HepG2 (cell line): ENCODE data around the gene GPX5. TPM values are rescaled to one million over a fixed set of nuclear protein-coding genes. Genes with fewer than 3 reads are reported as not detected.
A peak's percentile ranks its signal among the peaks of the same experiment; 100 is the strongest.

Source experiments
- ATAC-seq: fragments of 200-7000 bp; cut with Tn5 transposase; 3 replicates; pipeline ENCODE4 v1.9.1; 2020; ENCODE audit warnings: mild to moderate bottlenecking, moderate library complexity
- BruUV-seq: library from RNA; stranded (reverse); fragments of 400-500 nt; replicated peaks from 2 replicates; lab custom pipeline; 2021; lab: Mats Ljungman, UMichigan
- CTCF ChIA-PET: fragments of 300-600 bp; formaldehyde crosslinking; extraction: SDS; loops from one replicate; lab custom pipeline; 2021; ENCODE audit warnings: low total read pairs, inconsistent platforms, low intra/inter-chr PET ratio; lab: Yijun Ruan, JAX
- POLR2A ChIA-PET: fragments of 350-600 bp; sonication (Branson Sonifier 250); formaldehyde crosslinking; loops from one replicate; lab custom pipeline; 2020; ENCODE audit warnings: antibody characterized with exemption, inconsistent platforms; lab: Yijun Ruan, JAX
- DNase-seq: peaks from one replicate; pipeline ENCODE4 v3.0.0-alpha.2; 2015; ENCODE audit warnings: low spot score
- FAIRE-seq: peaks from 3 replicates; lab custom pipeline; 2011; peaks lifted over from hg19 to GRCh38; lab: Jason Lieb, UNC
- H2AFZ ChIP-seq: one replicate; pipeline ENCODE4 v1.6.1; 2011; ENCODE audit warnings: low read length, inconsistent platforms
- H3K27ac ChIP-seq: fragments of 300-600 bp; 3 replicates; pipeline ENCODE4 v1.8.0; 2011; ENCODE audit warnings: mixed run types, mild to moderate bottlenecking, mixed read lengths, low read length, inconsistent platforms; ENCODE audit not compliant: insufficient read depth; ENCODE audit errors: extremely low read length
- H3K27me3 ChIP-seq, 2 experiments: fragments of 200-600 bp in 1 of 2; 2 replicates in 1 of 2; 3 replicates in 1 of 2; pipeline versions ENCODE4 v1.6.0 to v1.8.0; 2011; ENCODE audit warnings: low read length in 2 of 2, mild to moderate bottlenecking in 2 of 2, moderate library complexity in 2 of 2, inconsistent platforms in 1 of 2; ENCODE audit not compliant: insufficient read depth in 2 of 2, control insufficient read depth in 1 of 2
- H3K36me3 ChIP-seq, 2 experiments: fragments of 200-600 bp in 1 of 2; replicated peaks in 1 of 2; 2 replicates in 1 of 2; 3 replicates in 1 of 2; pipeline versions ENCODE4 v1.5.1 to v1.8.0; 2011; ENCODE audit warnings: low read length in 2 of 2, inconsistent platforms in 1 of 2; ENCODE audit not compliant: insufficient read depth in 2 of 2, control insufficient read depth in 1 of 2
- H3K4me1 ChIP-seq: 2 replicates; pipeline ENCODE4 v1.5.1; 2012; ENCODE audit warnings: low read length, inconsistent platforms; ENCODE audit not compliant: insufficient read depth
- H3K4me2 ChIP-seq: 2 replicates; pipeline ENCODE4 v1.6.0; 2011; ENCODE audit warnings: low read depth, low read length, inconsistent platforms
- H3K4me3 ChIP-seq, 3 experiments: fragments of 200-600 bp in 1 of 3; sonication (generic), shearing (Covaris generic) in 1 of 3; replicated peaks in 1 of 3; 2 replicates each; pipeline ENCODE4 v1.5.1; 2011 to 2016; ENCODE audit warnings: low read length in 3 of 3, inconsistent platforms in 2 of 3, low read depth in 2 of 3, mild to moderate bottlenecking in 2 of 3, control low read depth in 1 of 3, mixed read lengths in 1 of 3; ENCODE audit not compliant: insufficient read depth in 1 of 3
- H3K79me2 ChIP-seq: one replicate; pipeline ENCODE4 v1.6.1; 2011; ENCODE audit warnings: low read length, inconsistent platforms; ENCODE audit not compliant: insufficient read depth
- H3K9ac ChIP-seq: 2 replicates; pipeline ENCODE4 v1.6.0; 2011; ENCODE audit warnings: mild to moderate bottlenecking, low read depth, low read length, inconsistent platforms; ENCODE audit not compliant: insufficient read depth
- H3K9me3 ChIP-seq: 2 replicates; pipeline ENCODE4 v1.5.1; 2012; ENCODE audit warnings: mild to moderate bottlenecking, low read length
- H4K20me1 ChIP-seq: 2 replicates; pipeline ENCODE4 v1.6.0; 2011; ENCODE audit warnings: inconsistent platforms, mild to moderate bottlenecking, low read length, moderate library complexity; ENCODE audit not compliant: insufficient read depth
- AGO2 ChIP-seq: fragments of 200-400 bp; formaldehyde crosslinking; optimal IDR thresholded peaks from 2 replicates; pipeline ENCODE3; 2017; ENCODE audit warnings: mild to moderate bottlenecking, low read depth, low read length, moderate library complexity
- CBFB ChIP-seq: sonication (generic); formaldehyde crosslinking; IDR thresholded peaks from 2 replicates; pipeline ENCODE4 v1.4.0; 2020; ENCODE audit warnings: missing genetic modification reagents
- CBX2 ChIP-seq, 2 experiments: fragments of 200-600 bp in 1 of 2; sonication (generic); formaldehyde crosslinking in 1 of 2; IDR thresholded peaks; 2 replicates each; pipeline versions ENCODE4 v1.7.0 to v1.8.1; 2018 to 2022; ENCODE audit warnings: low read depth in 2 of 2, low read length in 1 of 2, mild to moderate bottlenecking in 1 of 2, missing genetic modification reagents in 1 of 2
- CHD2 ChIP-seq: IDR thresholded peaks from 2 replicates; pipeline ENCODE4 v1.6.1; 2011; ENCODE audit warnings: low read depth, low read length, improper control_type of control experiment
- FOXC1 ChIP-seq: sonication (generic); formaldehyde crosslinking; IDR thresholded peaks from 2 replicates; pipeline ENCODE4 v1.8.0; 2022; ENCODE audit warnings: mild to moderate bottlenecking, missing genetic modification reagents, borderline replicate concordance
- GABPA ChIP-seq, 2 experiments: IDR thresholded peaks; 2 replicates each; pipeline ENCODE4 v1.6.1; 2011 to 2016; ENCODE audit warnings: low read depth in 2 of 2, low read length in 1 of 2, missing biosample characterization in 1 of 2, missing genetic modification characterization in 1 of 2
- HMGXB4 ChIP-seq, 2 experiments: sonication (generic) in 1 of 2; formaldehyde crosslinking in 1 of 2; IDR thresholded peaks; 2 replicates each; pipeline versions ENCODE4 v1.4.0 to v1.6.1; 2018 to 2020; ENCODE audit warnings: missing genetic modification reagents in 2 of 2, borderline replicate concordance in 1 of 2, low read depth in 1 of 2, mild to moderate bottlenecking in 1 of 2, missing biosample characterization in 1 of 2
- HNRNPUL1 ChIP-seq: fragments of 200-400 bp; formaldehyde crosslinking; IDR thresholded peaks from 2 replicates; pipeline ENCODE4 v1.6.1; 2017; ENCODE audit warnings: low read depth, mild to moderate bottlenecking, low read length, moderate library complexity
- KDM4B ChIP-seq: sonication (generic); formaldehyde crosslinking; IDR thresholded peaks from 2 replicates; pipeline ENCODE4 v1.4.0; 2020; ENCODE audit warnings: missing genetic modification reagents
- MEIS1 ChIP-seq: sonication (generic); formaldehyde crosslinking; IDR thresholded peaks from 2 replicates; pipeline ENCODE4 v1.9.0; 2021; ENCODE audit warnings: mild to moderate bottlenecking, missing genetic modification reagents, moderate library complexity, borderline replicate concordance
- NFIC ChIP-seq: IDR thresholded peaks from 2 replicates; pipeline ENCODE4 v1.6.1; 2012; ENCODE audit warnings: mild to moderate bottlenecking, low read length, inconsistent platforms
- PAX8 ChIP-seq: sonication (generic); formaldehyde crosslinking; IDR thresholded peaks from 2 replicates; pipeline ENCODE4 v1.8.0; 2022; ENCODE audit warnings: mild to moderate bottlenecking, missing genetic modification reagents, borderline replicate concordance
- POGZ ChIP-seq: sonication (generic); formaldehyde crosslinking; IDR thresholded peaks from 2 replicates; pipeline ENCODE4 v1.4.0; 2020; ENCODE audit warnings: mild to moderate bottlenecking, missing genetic modification reagents
- RFX5 ChIP-seq: IDR thresholded peaks from 2 replicates; pipeline ENCODE4 v1.6.1; 2011; ENCODE audit warnings: low read depth, low read length, improper control_type of control experiment
- RNF219 ChIP-seq: sonication (generic); formaldehyde crosslinking; IDR thresholded peaks from 2 replicates; pipeline ENCODE4 v1.5.0; 2020; ENCODE audit warnings: mild to moderate bottlenecking, missing genetic modification reagents
- SATB2 ChIP-seq: sonication (generic); formaldehyde crosslinking; IDR thresholded peaks from 2 replicates; pipeline ENCODE4 v1.5.0; 2020; ENCODE audit warnings: missing genetic modification reagents
- ZFP36L1 ChIP-seq: sonication (generic); formaldehyde crosslinking; IDR thresholded peaks from 2 replicates; pipeline ENCODE4 v1.8.0; 2022; ENCODE audit warnings: mild to moderate bottlenecking, missing genetic modification reagents, moderate library complexity
- ZNF3 ChIP-seq: IDR thresholded peaks from 2 replicates; pipeline ENCODE4 v1.7.0; 2017; ENCODE audit warnings: inconsistent platforms
- ZNF549 ChIP-seq: sonication (generic); formaldehyde crosslinking; IDR thresholded peaks from 2 replicates; pipeline ENCODE4 v1.5.0; 2020; ENCODE audit warnings: missing genetic modification reagents
- ZNF557 ChIP-seq: sonication (generic); formaldehyde crosslinking; IDR thresholded peaks from 2 replicates; pipeline ENCODE4 v1.4.0; 2020; ENCODE audit warnings: missing genetic modification reagents
- ZNF572 ChIP-seq: sonication (generic); formaldehyde crosslinking; IDR thresholded peaks from 2 replicates; pipeline ENCODE4 v1.5.1; 2020; ENCODE audit warnings: mild to moderate bottlenecking, missing genetic modification reagents
- ZNF749 ChIP-seq: sonication (generic); formaldehyde crosslinking; IDR thresholded peaks from 2 replicates; pipeline ENCODE4 v1.8.0; 2022; ENCODE audit warnings: mild to moderate bottlenecking, missing genetic modification reagents, moderate library complexity, borderline replicate concordance
- ZNF775 ChIP-seq: sonication (generic); formaldehyde crosslinking; IDR thresholded peaks from 2 replicates; pipeline ENCODE4 v1.4.0; 2020; ENCODE audit warnings: missing genetic modification reagents, mild to moderate bottlenecking, moderate library complexity, borderline replicate concordance
- WGBS: methylation state at CpG from one replicate; pipeline ENCODE4 v1.1.6; 2017; ENCODE audit warnings: low lambda C conversion rate; 5-methylcytosine and 5-hydroxymethylcytosine counted together
- in situ Hi-C: cut with HindIII; loops from 2 replicates; pipeline ENCODE4 v1.10.0; 2017; ENCODE audit warnings: low pct_unique_long_range_greater_than_20kb; ENCODE audit not compliant: extremely low pct_ligation_motif_present
- intact Hi-C: fragments of 100-400 bp; cut with micrococcal nuclease; formaldehyde crosslinking; loops from one replicate; pipeline ENCODE4 v1.10.0; 2022; ENCODE audit not compliant: unreplicated experiment
- polyA plus RNA-seq, 8 experiments: library from polyadenylated mRNA; depleted of rRNA in 3 of 8; stranded (reverse) in 7 of 8; unstranded in 1 of 8; fragments of >200 nt; fragmentation: Illumina TruSeq in 4 of 8; extraction: Trizol in 4 of 8; gene quantifications; 2 replicates each; pipeline versions ENCODE4 v1.2.1 to v1.2.3, GENCODE V29; 2011 to 2016; ENCODE audit warnings: low read depth in 4 of 8, missing spikeins in 1 of 8, mixed read lengths in 1 of 8; ENCODE audit not compliant: insufficient read depth in 1 of 8
- total RNA-seq, 5 experiments: library from RNA; depleted of rRNA; stranded (reverse); fragments of >200 nt; fragmentation: Illumina TruSeq; extraction: Trizol; gene quantifications; 2 replicates each; pipeline ENCODE4 v1.2.3, GENCODE V29; 2016; ENCODE audit warnings: low read depth in 1 of 5

The GPX5 gene
- total and polyA plus RNA-seq, 2 of the 13 experiments (the other 11 are each of a cell fraction or from before 2014, with no cell fraction given) = not detected

GRCh38 chr6:28488916-28489365 is 36.7 kb upstream of the GPX5 start:
- Histone ChIP-seq H3K9me3 (no peaks in the 10 kb centered on the region), H3K27me3 (peaks cover 0 to 5% of the 10 kb centered on the region in 2 experiments; a peak in 1 of 5 replicates), H3K4me3 (peak overlapping the region; percentile 67 to 80 (median 75)), H2AFZ (no peak overlapping the region), H4K20me1 (no peaks in the 10 kb centered on the region), H3K4me2 (peak overlapping the region; percentile 89), H3K9ac (no peak overlapping the region), H3K27ac (no peak overlapping the region), H3K4me1 (peaks cover 14% of the 10 kb centered on the region; the same call in 1 of the 2 replicates), H3K79me2 (no peaks in the 10 kb centered on the region), H3K36me3 (no peaks in the 10 kb centered on the region)
- FAIRE-seq = peak; percentile 56
- in situ Hi-C loops = no loop called here
- intact Hi-C loops = no loop called here
- ChIA-PET POLR2A (interaction anchor here (0.6 to 2.3 kb wide), 5 partner anchors 14 to 795 kb away, joined by 3 to 7 read pairs (median 3); partner anchors contain the start of gene ZSCAN31), CTCF (no interaction called here)
- 2% methylated on average over 14 of the region's 14 CpGs for WGBS
- BruUV-seq = no TSS peak
- DNase-seq = peak; percentile 82
- ATAC-seq = peak; percentile 32
- TF ChIP-seq CHD2 (no peak), NFIC (peak; percentile 56; the same call in 1 of the 2 replicates), SATB2 (CRISPR knock-in tag) (no peak), PAX8 (CRISPR knock-in tag) (no peak), FOXC1 (CRISPR knock-in tag) (no peak), GABPA (IDR thresholded peaks at IDR 0.05; ENCODE audit: low read depth, low read length) (no peak), GABPA (CRISPR knock-in tag; IDR thresholded peaks at IDR 0.05; ENCODE audit: low read depth) (peak; percentile 36; the same call in 1 of the 2 replicates), ZNF557 (CRISPR knock-in tag) (no peak), RFX5 (no peak), HMGXB4 (CRISPR knock-in tag; IDR thresholded peaks at IDR 0.05; ENCODE audit: borderline replicate concordance in 1 of 2, low read depth in 1 of 2) (peak; percentile 96 to 97), ZFP36L1 (CRISPR knock-in tag) (no peak), ZNF775 (CRISPR knock-in tag) (no peak), CBX2 (IDR thresholded peaks at IDR 0.05; ENCODE audit: low read depth, low read length) (no peak), CBX2 (CRISPR knock-in tag; IDR thresholded peaks at IDR 0.05; ENCODE audit: low read depth) (no peak; the same call in 1 of the 2 replicates), ZNF549 (CRISPR knock-in tag) (no peak), ZNF3 (CRISPR knock-in tag) (no peak), MEIS1 (CRISPR knock-in tag) (no peak), POGZ (CRISPR knock-in tag) (no peak), RNF219 (CRISPR knock-in tag) (no peak), AGO2 (no peak), HNRNPUL1 (no peak), ZNF749 (CRISPR knock-in tag) (no peak), KDM4B (CRISPR knock-in tag) (no peak), CBFB (CRISPR knock-in tag) (no peak), ZNF572 (CRISPR knock-in tag) (no peak)
